Measurements from ENCODE around the gene ACAD10. TPM values are rescaled to one million over a fixed set of nuclear protein-coding genes. Genes with fewer than 3 reads are reported as not detected.
"Not testable (repeated sequence)": the region's sequence is repeated elsewhere in the genome, so short reads cannot be mapped to it uniquely, and the experiment has no call there.

The ACAD10 gene
- total and polyA plus RNA-seq, 10 of the 15 experiments (the other 5 are each of a cell fraction or from before 2014, with no cell fraction given): 2.9 to 21.9 (median 17.5) TPM

GRCh38 chr12:111761706-111762105, 75.9 kb downstream of the ACAD10 start:
- DNase-seq (ENCODE audit: low read depth, low spot score): no peak
- TF ChIP-seq SMC3 (IDR thresholded peaks at IDR 0.05; ENCODE audit: borderline replicate concordance, low read length) (peak; percentile 18; the same call in 1 of the 2 replicates), SMAD1 (IDR thresholded peaks at IDR 0.05; ENCODE audit: low read depth, partially characterized antibody) (no peak)
- Histone ChIP-seq H3K27ac (ENCODE audit: control insufficient read depth, insufficient read depth) (peak overlapping the region; percentile 63), H4K20me1 (ENCODE audit: control insufficient read depth, insufficient read depth) (no peaks in the 10 kb centered on the region), H3K4me1 (ENCODE audit: control insufficient read depth, insufficient read depth, low read length) (peaks cover 70% of the 10 kb centered on the region), H3K9ac (ENCODE audit: control insufficient read depth, insufficient read depth, low read length) (peak overlapping the region; percentile 38; the same call in 1 of the 2 replicates), H3K36me3 (ENCODE audit: control insufficient read depth in 2 of 2, insufficient read depth in 2 of 2, low read length in 1 of 2) (no peaks in the 10 kb centered on the region), H3K9me3 (replicated peaks; ENCODE audit: control insufficient read depth, insufficient read depth, low read length) (no peaks in the 10 kb centered on the region; the same call in 1 of the 3 replicates), H3K4me2 (ENCODE audit: control insufficient read depth, insufficient read depth) (peak overlapping the region; percentile 25), H3K27me3 (replicated peaks in 1 of 2; ENCODE audit: control insufficient read depth in 2 of 2, insufficient read depth in 2 of 2, low read length in 1 of 2) (no peaks in the 10 kb centered on the region), H2AFZ (ENCODE audit: control insufficient read depth, low read depth, low read length) (no peak overlapping the region), H3K4me3 (peak overlapping the region; percentile 25; the same call in 1 of the 2 replicates), H3K79me2 (ENCODE audit: control insufficient read depth, insufficient read depth, low read length) (no peaks in the 10 kb centered on the region)
- intact Hi-C loops (cut with micrococcal nuclease; ENCODE audit: unreplicated experiment) (no loop called here), in situ Hi-C loops (cut with MboI) (no loop called here)
- ChIA-PET RAD21 (ENCODE audit: unreplicated experiment) (interaction anchor here (0.6 to 3.1 kb wide), 4 partner anchors 8 to 51 kb away, joined by 3 to 12 read pairs (median 8); no protein-coding TSS in a partner anchor), SMC1A (ENCODE audit: uncharacterized antibody, unreplicated experiment) (interaction anchor here (0.8 to 3.5 kb wide), 8 partner anchors 9 to 65 kb away, joined by 3 to 40 read pairs (median 4); no protein-coding TSS in a partner anchor), CTCF (interaction anchor here (1.1 to 2.4 kb wide), 7 partner anchors 17 to 76 kb away, joined by 3 to 16 read pairs (median 4); partner anchors contain the start of genes ACAD10 and BRAP), POLR2A (interaction anchor here (7.4 kb wide), 1 partner anchor 14 kb away, joined by 46 read pairs; no protein-coding TSS in a partner anchor)
- WGBS (ENCODE audit: insufficient coverage, insufficient replicate concordance, low lambda C conversion rate, missing lambda C conversion rate): 2% methylated on average over 3 of the region's 3 CpGs
- FAIRE-seq: no peak
- ATAC-seq: peak; percentile 23
- no TSS peak for BruUV-seq (replicated peaks)

GRCh38 chr12:111763552-111763951, 77.7 kb downstream of the ACAD10 start:
- H3K79me2 ChIP-seq (ENCODE audit: control insufficient read depth, insufficient read depth, low read length); ATAC-seq; DNase-seq (ENCODE audit: low read depth, low spot score); BruUV-seq (replicated peaks); H3K4me3 ChIP-seq; H3K9me3 ChIP-seq (replicated peaks; ENCODE audit: control insufficient read depth, insufficient read depth, low read length); H3K36me3 ChIP-seq (ENCODE audit: control insufficient read depth in 2 of 2, insufficient read depth in 2 of 2, low read length in 1 of 2); H3K9ac ChIP-seq (ENCODE audit: control insufficient read depth, insufficient read depth, low read length); H4K20me1 ChIP-seq (ENCODE audit: control insufficient read depth, insufficient read depth); H3K4me2 ChIP-seq (ENCODE audit: control insufficient read depth, insufficient read depth); H2AFZ ChIP-seq (ENCODE audit: control insufficient read depth, low read depth, low read length); in situ Hi-C loops (cut with MboI); H3K27me3 ChIP-seq (replicated peaks in 1 of 2; ENCODE audit: control insufficient read depth in 2 of 2, insufficient read depth in 2 of 2, low read length in 1 of 2); FAIRE-seq; intact Hi-C loops (cut with micrococcal nuclease; ENCODE audit: unreplicated experiment): not testable (repeated sequence)
- H3K4me1 ChIP-seq (ENCODE audit: control insufficient read depth, insufficient read depth, low read length): peaks cover 65% of the 10 kb centered on the region
- CTCF ChIA-PET: interaction anchor here (0.8 to 3.1 kb wide), 8 partner anchors 9 to 312 kb away, joined by 3 to 25 read pairs (median 8); no protein-coding TSS in a partner anchor
- RAD21 ChIA-PET (ENCODE audit: unreplicated experiment): interaction anchor here (0.7 to 3.1 kb wide), 6 partner anchors 9 to 444 kb away, joined by 3 to 25 read pairs (median 4); no protein-coding TSS in a partner anchor
- WGBS (ENCODE audit: insufficient coverage, insufficient replicate concordance, low lambda C conversion rate, missing lambda C conversion rate): 52% methylated on average over 10 of the region's 10 CpGs
- SMC1A ChIA-PET (ENCODE audit: uncharacterized antibody, unreplicated experiment): interaction anchor here (0.9 to 3.5 kb wide), 4 partner anchors 8 to 77 kb away, joined by 5 to 40 read pairs (median 6); no protein-coding TSS in a partner anchor
- peak overlapping the region; percentile 65 for H3K27ac ChIP-seq (ENCODE audit: control insufficient read depth, insufficient read depth)
- POLR2A ChIA-PET: interaction anchor here (0.7 to 7.4 kb wide), 4 partner anchors 12 to 47 kb away, joined by 3 to 46 read pairs (median 3); no protein-coding TSS in a partner anchor
